Measurements from ENCODE around the gene OLFM4. TPM values are rescaled to one million over a fixed set of nuclear protein-coding genes. Genes with fewer than 3 reads are reported as not detected.
"Not testable (repeated sequence)": the region's sequence is repeated elsewhere in the genome, so short reads cannot be mapped to it uniquely, and the experiment has no call there.

OLFM4 gene
- total and polyA plus RNA-seq, 2 experiments from 2014 or later: not detected

GRCh38 chr13:53013113-53013512 lies 15.5 kb upstream of the OLFM4 start:
- Mint-ChIP-seq H3K27ac (no peak overlapping the region; the same call in 1 of the 2 replicates), H3K27me3 (ENCODE audit: insufficient read depth, low read depth, poor library complexity) (peaks cover under 1% of the 10 kb centered on the region), H3K4me1 (peaks cover 6% of the 10 kb centered on the region; the same call in 2 of the 3 replicates), H3K36me3 (ENCODE audit: low read depth) (no peaks in the 10 kb centered on the region), H3K9me3 (peaks cover 3% of the 10 kb centered on the region; the same call in 1 of the 3 replicates), H3K4me3 (no peak overlapping the region)
- no peaks in the 10 kb centered on the region for H3K79me2 ChIP-seq (replicated peaks; ENCODE audit: insufficient read depth)
- no peaks in the 10 kb centered on the region for H4K20me1 ChIP-seq (replicated peaks; ENCODE audit: insufficient read depth)
- no peak overlapping the region for H3K4me2 ChIP-seq
- H3F3A ChIP-seq (replicated peaks; ENCODE audit: low read depth): no peaks in the 10 kb centered on the region
- no peak overlapping the region for H3K4me3 ChIP-seq
- H2AFZ ChIP-seq: 0 out of 2 replicates have a peak overlapping the region, but pooled peaks have one; percentile 47
- H3K27ac ChIP-seq (ENCODE audit: low read depth): no peak overlapping the region
- H3K36me3 ChIP-seq (ENCODE audit: insufficient read depth): no peaks in the 10 kb centered on the region
- no peak for TF ChIP-seq ZNF114 (CRISPR knock-in tag; IDR thresholded peaks at IDR 0.05)
- DNase-seq (ENCODE audit: low spot score): no peak
- no peaks in the 10 kb centered on the region for H3K4me1 ChIP-seq (ENCODE audit: insufficient read depth)
- peaks cover 4% of the 10 kb centered on the region; the same call in 1 of the 2 replicates for H3K9me2 ChIP-seq (ENCODE audit: insufficient read depth)
- no peak for ATAC-seq
- H3K27me3 ChIP-seq (ENCODE audit: insufficient read depth): no peaks in the 10 kb centered on the region

GRCh38 chr13:53014018-53014417 lies 14.6 kb upstream of the OLFM4 start:
- not testable (repeated sequence) for H3K4me1 ChIP-seq (ENCODE audit: insufficient read depth); DNase-seq (ENCODE audit: low spot score); H3K9me3 Mint-ChIP-seq; H3K79me2 ChIP-seq (replicated peaks; ENCODE audit: insufficient read depth); ATAC-seq; H3K36me3 Mint-ChIP-seq (ENCODE audit: low read depth); H3K4me1 Mint-ChIP-seq; H3K4me3 Mint-ChIP-seq; H3K4me3 ChIP-seq; H3K27ac ChIP-seq (ENCODE audit: low read depth); H3F3A ChIP-seq (replicated peaks; ENCODE audit: low read depth); H3K36me3 ChIP-seq (ENCODE audit: insufficient read depth); H3K27me3 Mint-ChIP-seq (ENCODE audit: insufficient read depth, low read depth, poor library complexity); H3K9me2 ChIP-seq (ENCODE audit: insufficient read depth); H2AFZ ChIP-seq; H4K20me1 ChIP-seq (replicated peaks; ENCODE audit: insufficient read depth); H3K27me3 ChIP-seq (ENCODE audit: insufficient read depth); H3K27ac Mint-ChIP-seq; H3K4me2 ChIP-seq

- Histone ChIP-seq H3K27ac (ENCODE audit: low read depth) (no peak overlapping the region), H3K4me1 (ENCODE audit: insufficient read depth) (no peaks in the 10 kb centered on the region), H3K27me3 (ENCODE audit: insufficient read depth) (no peaks in the 10 kb centered on the region), H3K9me2 (ENCODE audit: insufficient read depth) (peaks cover 6% of the 10 kb centered on the region; the same call in 1 of the 2 replicates), H3K36me3 (ENCODE audit: insufficient read depth) (no peaks in the 10 kb centered on the region), H3K4me3 (no peak overlapping the region), H4K20me1 (replicated peaks; ENCODE audit: insufficient read depth) (no peaks in the 10 kb centered on the region), H2AFZ (no peak overlapping the region), H3K4me2 (no peak overlapping the region), H3F3A (replicated peaks; ENCODE audit: low read depth) (no peaks in the 10 kb centered on the region), H3K79me2 (replicated peaks; ENCODE audit: insufficient read depth) (no peaks in the 10 kb centered on the region)
- H3K4me1 Mint-ChIP-seq: 0 out of 3 replicates have a peak, but pooled peaks cover 4% of the 10 kb centered on the region
- no peaks in the 10 kb centered on the region for H3K36me3 Mint-ChIP-seq (ENCODE audit: low read depth)
- ATAC-seq: no peak
- H3K9me3 Mint-ChIP-seq: peaks cover 3% of the 10 kb centered on the region; the same call in 1 of the 3 replicates
- no peak for DNase-seq (ENCODE audit: low spot score)
- peaks cover 2% of the 10 kb centered on the region for H3K27me3 Mint-ChIP-seq (ENCODE audit: insufficient read depth, low read depth, poor library complexity)
- H3K27ac Mint-ChIP-seq: no peak overlapping the region
- no peak overlapping the region for H3K4me3 Mint-ChIP-seq
- no peak for TF ChIP-seq ZNF114 (CRISPR knock-in tag; IDR thresholded peaks at IDR 0.05)
- TF ChIP-seq EZH2phosphoT487 (IDR thresholded peaks at IDR 0.05; ENCODE audit: unreplicated experiment): no peak
- no peak for TF ChIP-seq ZNF331 (CRISPR knock-in tag; IDR thresholded peaks at IDR 0.05; ENCODE audit: low read depth)
- no peak for TF ChIP-seq JUNB (IDR thresholded peaks at IDR 0.05; ENCODE audit: unreplicated experiment)
- TF ChIP-seq CTCF (conservative IDR thresholded peaks at IDR 0.05; ENCODE audit: low read depth in 2 of 2): no peak
- no peak for TF ChIP-seq POLR2AphosphoS5 (IDR thresholded peaks at IDR 0.05; ENCODE audit: low read depth)
- no peak for TF ChIP-seq REST (IDR thresholded peaks at IDR 0.05; ENCODE audit: unreplicated experiment)
Measured at GRCh38 chr13:53014495-53015443, 13.8 kb upstream of the OLFM4 start.
